K562 (cell line): Measurements from ENCODE around the gene NBR1. TPM values are rescaled to one million over a fixed set of nuclear protein-coding genes. Genes with fewer than 3 reads are reported as not detected.

Experiments used
- ARID1B ChIP-seq: fragments of 450-650 bp; IDR thresholded peaks from 2 replicates; pipeline ENCODE4 v1.6.1; 2016; ENCODE audit warnings: antibody characterized with exemption, mild to moderate bottlenecking, inconsistent platforms
- CEBPB ChIP-seq: fragments of 450-650 bp; IDR thresholded peaks from 2 replicates; pipeline ENCODE4 v1.6.1; 2016; ENCODE audit warnings: missing genetic modification characterization, missing compliant biosample characterization
- EP300 ChIP-seq: IDR thresholded peaks from 2 replicates; pipeline ENCODE4 v1.6.1; 2012; ENCODE audit warnings: low read length, improper control_type of control experiment
- FOXA1 ChIP-seq: fragments of 450-650 bp; IDR thresholded peaks from 2 replicates; pipeline ENCODE4 v1.6.1; 2016; ENCODE audit warnings: mild to moderate bottlenecking, borderline replicate concordance
- HDAC1 ChIP-seq, 2 experiments: fragments of 450-650 bp; IDR thresholded peaks; 2 replicates each; pipeline ENCODE4 v1.6.1; 2016 to 2017; ENCODE audit warnings: inconsistent platforms in 1 of 2, mild to moderate bottlenecking in 1 of 2, moderate library complexity in 1 of 2
- JUN ChIP-seq, 2 experiments: sonication (generic) in 1 of 2; formaldehyde crosslinking in 1 of 2; IDR thresholded peaks; 2 replicates each; pipeline versions ENCODE4 v1.6.1 to v1.8.0; 2012 to 2022; ENCODE audit warnings: borderline replicate concordance in 2 of 2, mild to moderate bottlenecking in 2 of 2, improper control_type of control experiment in 1 of 2, low read depth in 1 of 2, low read length in 1 of 2, missing genetic modification reagents in 1 of 2
- PHTF2 ChIP-seq: fragments of 250-450 bp; sonication (Bioruptor Pico); IDR thresholded peaks from 2 replicates; pipeline ENCODE4 v1.5.0; 2021; ENCODE audit warnings: mild to moderate bottlenecking
- POU5F1 ChIP-seq: fragments of 150-350 bp; IDR thresholded peaks from 2 replicates; pipeline ENCODE4 v1.6.1; 2014; ENCODE audit warnings: borderline replicate concordance, low read length, low read depth, mild to moderate bottlenecking; ENCODE audit not compliant: partially characterized antibody
- PTBP1 ChIP-seq: fragments of 200-400 bp; formaldehyde crosslinking; IDR thresholded peaks from 2 replicates; pipeline ENCODE4 v1.6.1; 2017; ENCODE audit warnings: low read depth, low read length
- SAFB2 ChIP-seq: fragments of 200-400 bp; formaldehyde crosslinking; IDR thresholded peaks from 2 replicates; pipeline ENCODE4 v1.6.1; 2018; ENCODE audit warnings: borderline replicate concordance, low read length, low read depth, moderate library complexity; ENCODE audit not compliant: severe bottlenecking
- TCF7 ChIP-seq: sonication (generic); IDR thresholded peaks from 2 replicates; pipeline ENCODE4 v1.6.1; 2016; ENCODE audit warnings: antibody characterized with exemption, borderline replicate concordance
- TEAD1 ChIP-seq, 2 experiments: fragments of 450-650 bp in 1 of 2; sonication (generic) in 1 of 2; formaldehyde crosslinking; IDR thresholded peaks; 2 replicates each; pipeline versions ENCODE4 v1.4.0 to v1.8.0; 2020 to 2022; ENCODE audit warnings: mild to moderate bottlenecking in 2 of 2, missing genetic modification reagents in 1 of 2
- ZNF23 ChIP-seq: fragments of 250-450 bp; sonication (Bioruptor Pico); IDR thresholded peaks from 2 replicates; pipeline ENCODE4 v1.4.0; 2020; ENCODE audit warnings: mild to moderate bottlenecking
- ZNF436 ChIP-seq: fragments of 250-450, 450-650 bp; sonication (Bioruptor Pico); formaldehyde crosslinking; IDR thresholded peaks from 2 replicates; pipeline ENCODE4 v1.7.0; 2020; ENCODE audit warnings: mild to moderate bottlenecking
- ZNF766 ChIP-seq: fragments of 200-800 bp; sonication (Bioruptor generic); conservative IDR thresholded peaks from 2 replicates; pipeline ENCODE4 v1.6.1; 2016; ENCODE audit warnings: missing genetic modification characterization, missing compliant biosample characterization
- polyA plus RNA-seq, 8 experiments: library from polyadenylated mRNA; depleted of rRNA in 4 of 8; stranded (reverse) in 5 of 8; unstranded in 3 of 8; fragments of >200 nt; fragmentation: Nextera tagmentation in 2 of 8; fragmentation: Illumina TruSeq in 1 of 8; extraction: Ambion mirVana in 2 of 8; extraction: Trizol in 1 of 8; gene quantifications; 2 replicates each; pipeline versions ENCODE4 v1.2.1 to v1.2.3, GENCODE V29; 2011 to 2014; ENCODE audit warnings: inconsistent platforms in 1 of 8, missing spikeins in 1 of 8
- total RNA-seq, 7 experiments: library from RNA; depleted of rRNA in 6 of 7; stranded (reverse); fragments of >200 nt in 6 of 7; fragmentation: Illumina TruSeq in 2 of 7; extraction: Trizol in 2 of 7; gene quantifications; 2 replicates each; pipeline versions ENCODE4 v1.2.1 to v1.2.3, GENCODE V29; 2011 to 2021; ENCODE audit warnings: low replicate concordance in 1 of 7
- TF ChIP-seq, protein P1 (sequence below): fragments of 450-650 bp; formaldehyde crosslinking; IDR thresholded peaks from 2 replicates; pipeline ENCODE4 v1.4.0; 2020; ENCODE audit warnings: mild to moderate bottlenecking, moderate library complexity
- TF ChIP-seq, protein P2 (sequence below): sonication (generic); formaldehyde crosslinking; IDR thresholded peaks from 2 replicates; pipeline ENCODE4 v1.8.1; 2023; ENCODE audit warnings: missing genetic modification reagents, mild to moderate bottlenecking, borderline replicate concordance
- TF ChIP-seq, protein P3 (sequence below): fragments of 250-450 bp; sonication (Bioruptor Pico); IDR thresholded peaks from 2 replicates; pipeline ENCODE4 v1.4.0; 2020; ENCODE audit warnings: borderline replicate concordance

The NBR1 gene
- total and polyA plus RNA-seq, 9 of the 15 experiments (the other 6 are each of a cell fraction or from before 2014, with no cell fraction given), result 4.2 to 70.1 (median 39.9) TPM

DNA sequence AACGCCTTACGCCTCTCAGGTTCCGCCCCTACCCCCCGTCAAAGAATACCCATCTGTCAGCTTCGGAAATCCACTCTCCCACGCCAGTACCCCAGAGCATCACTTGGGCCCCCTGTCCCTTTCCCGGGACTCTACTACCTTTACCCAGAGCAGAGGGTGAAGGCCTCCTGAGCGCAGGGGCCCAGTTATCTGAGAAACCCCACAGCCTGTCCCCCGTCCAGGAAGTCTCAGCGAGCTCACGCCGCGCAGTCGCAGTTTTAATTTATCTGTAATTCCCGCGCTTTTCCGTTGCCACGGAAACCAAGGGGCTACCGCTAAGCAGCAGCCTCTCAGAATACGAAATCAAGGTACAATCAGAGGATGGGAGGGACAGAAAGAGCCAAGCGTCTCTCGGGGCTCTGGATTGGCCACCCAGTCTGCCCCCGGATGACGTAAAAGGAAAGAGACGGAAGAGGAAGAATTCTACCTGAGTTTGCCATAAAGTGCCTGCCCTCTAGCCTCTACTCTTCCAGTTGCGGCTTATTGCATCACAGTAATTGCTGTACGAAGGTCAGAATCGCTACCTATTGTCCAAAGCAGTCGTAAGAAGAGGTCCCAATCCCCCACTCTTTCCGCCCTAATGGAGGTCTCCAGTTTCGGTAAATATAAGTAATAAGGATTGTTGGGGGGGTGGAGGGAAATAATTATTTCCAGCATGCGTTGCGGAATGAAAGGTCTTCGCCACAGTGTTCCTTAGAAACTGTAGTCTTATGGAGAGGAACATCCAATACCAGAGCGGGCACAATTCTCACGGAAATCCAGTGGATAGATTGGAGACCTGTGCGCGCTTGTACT is 45.7 kb upstream of the NBR1 start, which contains the start of gene BRCA1 (continued):
- TF ChIP-seq CEBPB (peak; percentile 99), TCF7 (no peak), ARID1B (no peak), TEAD1 (CRISPR knock-in tag; IDR thresholded peaks at IDR 0.05) (peak in 1 of 2 experiments; percentile 77; a peak in 1 of 4 replicates), SAFB2 (no peak), ZNF23 (CRISPR knock-in tag) (no peak), HDAC1 (IDR thresholded peaks at IDR 0.05) (peak; percentile 63 to 91; a peak in 3 of 4 replicates), EP300 (peak; percentile 71), POU5F1 (peak; percentile 45), JUN (IDR thresholded peaks at IDR 0.05; ENCODE audit: borderline replicate concordance, low read depth, low read length) (no peak; the same call in 1 of the 2 replicates), JUN (CRISPR knock-in tag; IDR thresholded peaks at IDR 0.05; ENCODE audit: borderline replicate concordance) (no peak), PTBP1 (no peak), FOXA1 (no peak), ZNF436 (CRISPR knock-in tag) (no peak), PHTF2 (CRISPR knock-in tag) (no peak), ZNF766 (CRISPR knock-in tag) (peak; percentile 43; the same call in 1 of the 2 replicates)
- TF ChIP-seq, protein P1, sequence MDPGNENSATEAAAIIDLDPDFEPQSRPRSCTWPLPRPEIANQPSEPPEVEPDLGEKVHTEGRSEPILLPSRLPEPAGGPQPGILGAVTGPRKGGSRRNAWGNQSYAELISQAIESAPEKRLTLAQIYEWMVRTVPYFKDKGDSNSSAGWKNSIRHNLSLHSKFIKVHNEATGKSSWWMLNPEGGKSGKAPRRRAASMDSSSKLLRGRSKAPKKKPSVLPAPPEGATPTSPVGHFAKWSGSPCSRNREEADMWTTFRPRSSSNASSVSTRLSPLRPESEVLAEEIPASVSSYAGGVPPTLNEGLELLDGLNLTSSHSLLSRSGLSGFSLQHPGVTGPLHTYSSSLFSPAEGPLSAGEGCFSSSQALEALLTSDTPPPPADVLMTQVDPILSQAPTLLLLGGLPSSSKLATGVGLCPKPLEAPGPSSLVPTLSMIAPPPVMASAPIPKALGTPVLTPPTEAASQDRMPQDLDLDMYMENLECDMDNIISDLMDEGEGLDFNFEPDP (CRISPR knock-in tag), result no peak
- TF ChIP-seq, protein P2, sequence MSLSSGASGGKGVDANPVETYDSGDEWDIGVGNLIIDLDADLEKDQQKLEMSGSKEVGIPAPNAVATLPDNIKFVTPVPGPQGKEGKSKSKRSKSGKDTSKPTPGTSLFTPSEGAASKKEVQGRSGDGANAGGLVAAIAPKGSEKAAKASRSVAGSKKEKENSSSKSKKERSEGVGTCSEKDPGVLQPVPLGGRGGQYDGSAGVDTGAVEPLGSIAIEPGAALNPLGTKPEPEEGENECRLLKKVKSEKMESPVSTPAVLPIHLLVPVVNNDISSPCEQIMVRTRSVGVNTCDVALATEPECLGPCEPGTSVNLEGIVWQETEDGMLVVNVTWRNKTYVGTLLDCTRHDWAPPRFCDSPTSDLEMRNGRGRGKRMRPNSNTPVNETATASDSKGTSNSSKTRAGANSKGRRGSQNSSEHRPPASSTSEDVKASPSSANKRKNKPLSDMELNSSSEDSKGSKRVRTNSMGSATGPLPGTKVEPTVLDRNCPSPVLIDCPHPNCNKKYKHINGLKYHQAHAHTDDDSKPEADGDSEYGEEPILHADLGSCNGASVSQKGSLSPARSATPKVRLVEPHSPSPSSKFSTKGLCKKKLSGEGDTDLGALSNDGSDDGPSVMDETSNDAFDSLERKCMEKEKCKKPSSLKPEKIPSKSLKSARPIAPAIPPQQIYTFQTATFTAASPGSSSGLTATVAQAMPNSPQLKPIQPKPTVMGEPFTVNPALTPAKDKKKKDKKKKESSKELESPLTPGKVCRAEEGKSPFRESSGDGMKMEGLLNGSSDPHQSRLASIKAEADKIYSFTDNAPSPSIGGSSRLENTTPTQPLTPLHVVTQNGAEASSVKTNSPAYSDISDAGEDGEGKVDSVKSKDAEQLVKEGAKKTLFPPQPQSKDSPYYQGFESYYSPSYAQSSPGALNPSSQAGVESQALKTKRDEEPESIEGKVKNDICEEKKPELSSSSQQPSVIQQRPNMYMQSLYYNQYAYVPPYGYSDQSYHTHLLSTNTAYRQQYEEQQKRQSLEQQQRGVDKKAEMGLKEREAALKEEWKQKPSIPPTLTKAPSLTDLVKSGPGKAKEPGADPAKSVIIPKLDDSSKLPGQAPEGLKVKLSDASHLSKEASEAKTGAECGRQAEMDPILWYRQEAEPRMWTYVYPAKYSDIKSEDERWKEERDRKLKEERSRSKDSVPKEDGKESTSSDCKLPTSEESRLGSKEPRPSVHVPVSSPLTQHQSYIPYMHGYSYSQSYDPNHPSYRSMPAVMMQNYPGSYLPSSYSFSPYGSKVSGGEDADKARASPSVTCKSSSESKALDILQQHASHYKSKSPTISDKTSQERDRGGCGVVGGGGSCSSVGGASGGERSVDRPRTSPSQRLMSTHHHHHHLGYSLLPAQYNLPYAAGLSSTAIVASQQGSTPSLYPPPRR (CRISPR knock-in tag), result no peak
- TF ChIP-seq, protein P3, sequence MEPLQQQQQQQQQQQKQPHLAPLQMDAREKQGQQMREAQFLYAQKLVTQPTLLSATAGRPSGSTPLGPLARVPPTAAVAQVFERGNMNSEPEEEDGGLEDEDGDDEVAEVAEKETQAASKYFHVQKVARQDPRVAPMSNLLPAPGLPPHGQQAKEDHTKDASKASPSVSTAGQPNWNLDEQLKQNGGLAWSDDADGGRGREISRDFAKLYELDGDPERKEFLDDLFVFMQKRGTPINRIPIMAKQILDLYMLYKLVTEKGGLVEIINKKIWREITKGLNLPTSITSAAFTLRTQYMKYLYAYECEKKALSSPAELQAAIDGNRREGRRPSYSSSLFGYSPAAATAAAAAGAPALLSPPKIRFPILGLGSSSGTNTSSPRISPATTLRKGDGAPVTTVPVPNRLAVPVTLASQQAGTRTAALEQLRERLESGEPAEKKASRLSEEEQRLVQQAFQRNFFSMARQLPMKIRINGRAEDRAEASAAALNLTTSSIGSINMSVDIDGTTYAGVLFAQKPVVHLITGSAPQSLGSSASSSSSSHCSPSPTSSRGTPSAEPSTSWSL (CRISPR knock-in tag), result no peak
